Muscle layer of colon (tissue), 2 donors: Measurements from ENCODE around the gene TEX13B.
"Not testable (repeated sequence)": the region's sequence is repeated elsewhere in the genome, so short reads cannot be mapped to it uniquely, and the experiment has no call there.

ENCODE experiments used
- H3K27ac ChIP-seq: one replicate; pipeline ENCODE4 v1.7.0; 2013; ENCODE audit warnings: low read depth, mild to moderate bottlenecking, low read length, moderate library complexity
- H3K27me3 ChIP-seq, 2 donors: one replicate each; pipeline ENCODE4 v1.7.0; 2013; ENCODE audit warnings: low read length in 2 of 2, mild to moderate bottlenecking in 2 of 2; ENCODE audit not compliant: insufficient read depth in 2 of 2, control insufficient read depth in 1 of 2
- H3K36me3 ChIP-seq: one replicate; pipeline ENCODE4 v1.7.0; 2013; ENCODE audit warnings: mild to moderate bottlenecking, low read length; ENCODE audit not compliant: insufficient read depth
- H3K4me1 ChIP-seq: one replicate; pipeline ENCODE4 v1.7.0; 2013; ENCODE audit warnings: mild to moderate bottlenecking, low read length; ENCODE audit not compliant: insufficient read depth
- H3K4me3 ChIP-seq, 2 donors: one replicate each; pipeline ENCODE4 v1.7.0; 2013; ENCODE audit warnings: low read length in 2 of 2, low read depth in 1 of 2, mild to moderate bottlenecking in 1 of 2, moderate library complexity in 1 of 2
- H3K9ac ChIP-seq: one replicate; pipeline ENCODE4 v1.7.0; 2013; ENCODE audit warnings: low read length
- H3K9me3 ChIP-seq: one replicate; pipeline ENCODE4 v1.7.0; 2013; ENCODE audit warnings: mild to moderate bottlenecking, low read length
- donor health status: abdominal sarcoma.
- donor health status: Adenocarcinoma of cecum.

Gene TEX13B

GRCh38 chrX:107996124-107996523 lies 14.0 kb upstream of the TEX13B start:
- no peak overlapping the region for H3K27ac ChIP-seq
- no peaks in the 10 kb centered on the region for H3K4me1 ChIP-seq
- H3K9ac ChIP-seq: no peak overlapping the region
- no peak overlapping the region for H3K4me3 ChIP-seq
- H3K27me3 ChIP-seq: no peaks in the 10 kb centered on the region
- no peaks in the 10 kb centered on the region for H3K36me3 ChIP-seq
- no peaks in the 10 kb centered on the region for H3K9me3 ChIP-seq

- Histone ChIP-seq H3K4me3 (no peak overlapping the region), H3K9me3 (no peaks in the 10 kb centered on the region), H3K4me1 (no peaks in the 10 kb centered on the region), H3K27ac (no peak overlapping the region), H3K36me3 (no peaks in the 10 kb centered on the region), H3K9ac (no peak overlapping the region), H3K27me3 (no peaks in the 10 kb centered on the region)
Observed at GRCh38 chrX:107985033-107985432, 2.9 kb upstream of the TEX13B start.

DNA sequence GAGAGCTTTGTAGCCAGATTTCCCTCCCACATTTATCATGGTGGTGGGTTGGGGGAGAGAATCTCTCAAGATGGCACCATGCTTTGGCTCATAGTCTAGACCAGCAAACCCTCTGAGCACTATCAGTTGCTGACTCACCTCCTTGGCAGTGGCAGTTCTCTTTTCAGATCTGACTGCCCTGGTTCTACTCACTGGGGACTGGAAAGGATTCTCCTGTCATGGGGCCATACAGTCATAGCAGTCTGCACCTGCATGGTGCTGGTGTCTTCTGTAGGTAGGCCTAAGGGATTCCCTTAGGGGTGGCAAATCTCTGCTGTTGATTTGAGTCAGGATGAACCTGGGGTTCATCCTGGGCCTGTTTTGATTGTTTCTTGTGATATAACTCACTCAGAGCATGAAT lies 2.6 kb downstream of the TEX13B start:
- Histone ChIP-seq H3K4me1 (no peaks in the 10 kb centered on the region), H3K9me3 (no peaks in the 10 kb centered on the region), H3K27me3 (no peaks in the 10 kb centered on the region), H3K4me3 (no peak overlapping the region), H3K36me3 (no peaks in the 10 kb centered on the region), H3K27ac (no peak overlapping the region), H3K9ac (no peak overlapping the region)

DNA sequence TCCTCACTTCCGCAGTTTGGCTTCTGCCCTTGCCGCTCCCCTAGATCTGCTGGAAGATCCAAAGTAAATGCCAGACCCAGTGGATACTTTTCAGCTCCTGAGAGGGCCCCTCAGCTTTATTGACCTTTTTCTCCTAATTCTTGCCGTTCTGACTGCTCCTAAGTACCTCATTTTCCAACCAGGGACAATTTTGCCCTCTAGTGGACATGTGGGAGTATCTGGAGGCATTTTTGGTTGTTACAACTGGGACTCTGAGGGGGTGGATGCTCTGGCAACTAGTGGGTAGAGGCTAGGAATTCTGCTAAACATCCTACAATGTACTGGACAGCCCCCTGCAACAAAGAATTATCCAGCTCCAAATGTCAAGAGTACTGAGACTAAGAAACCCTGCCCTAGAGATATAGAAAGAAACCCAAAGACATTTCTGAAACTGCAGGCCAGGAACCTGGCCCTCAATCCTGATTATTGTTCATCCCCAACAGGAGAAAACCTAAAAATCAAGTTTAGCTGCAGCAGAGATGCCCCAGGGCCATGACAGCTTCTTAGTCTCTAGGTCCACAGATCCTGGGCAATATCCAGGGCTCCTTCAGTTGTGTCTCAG lies 3.4 kb downstream of the TEX13B start:
- Histone ChIP-seq H3K9ac (no peak overlapping the region), H3K36me3 (no peaks in the 10 kb centered on the region), H3K27me3 (no peaks in the 10 kb centered on the region), H3K9me3 (no peaks in the 10 kb centered on the region), H3K4me1 (no peaks in the 10 kb centered on the region), H3K4me3 (no peak overlapping the region), H3K27ac (no peak overlapping the region)

DNA sequence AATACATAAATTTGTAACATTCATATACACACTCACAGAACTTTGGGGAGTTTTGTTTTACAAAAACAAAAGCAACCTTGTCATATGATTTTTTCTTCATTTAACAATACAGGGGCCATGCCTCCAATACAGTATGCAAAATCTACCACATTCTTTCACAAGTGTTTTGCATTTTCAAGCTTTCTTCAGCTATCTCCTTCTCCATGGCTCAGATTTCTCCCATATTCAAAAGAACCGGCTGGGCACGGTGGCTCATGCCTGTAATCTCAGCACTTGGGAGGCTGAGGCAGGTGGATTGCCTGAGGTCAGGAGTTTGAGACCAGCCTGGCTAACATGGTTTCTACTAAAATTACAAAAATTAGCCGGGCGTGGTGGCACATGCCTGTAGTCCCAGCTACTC lies 4.1 kb downstream of the TEX13B start:
- no peaks in the 10 kb centered on the region for H3K9me3 ChIP-seq
- H3K4me3 ChIP-seq: no peak overlapping the region
- H3K9ac ChIP-seq: no peak overlapping the region
- no peaks in the 10 kb centered on the region for H3K36me3 ChIP-seq
- H3K27me3 ChIP-seq: no peaks in the 10 kb centered on the region
- no peak overlapping the region for H3K27ac ChIP-seq
- no peaks in the 10 kb centered on the region for H3K4me1 ChIP-seq

DNA sequence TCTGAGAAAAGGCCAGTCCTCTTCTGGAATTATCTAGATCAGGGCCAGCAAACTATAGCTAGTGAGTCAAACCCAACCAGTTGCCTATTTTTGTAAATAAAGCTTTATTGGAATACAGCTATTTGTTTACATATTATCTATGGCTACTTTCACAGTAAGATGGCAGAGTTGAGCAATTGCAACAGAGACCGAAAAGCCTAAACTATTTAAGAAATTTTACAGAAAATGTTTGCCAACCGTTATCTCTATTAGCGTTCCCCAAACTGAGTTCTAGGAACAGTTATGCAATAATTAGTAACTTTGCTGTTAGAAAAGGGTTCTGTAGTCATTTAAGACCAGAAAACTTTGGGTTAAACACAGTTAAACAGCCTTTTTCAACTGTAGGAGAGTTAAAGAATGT lies 10.5 kb downstream of the TEX13B start:
- no peak overlapping the region for H3K27ac ChIP-seq
- no peaks in the 10 kb centered on the region for H3K36me3 ChIP-seq
- H3K27me3 ChIP-seq: peaks cover 0 to 4% of the 10 kb centered on the region in 2 donors
- no peaks in the 10 kb centered on the region for H3K9me3 ChIP-seq
- no peak overlapping the region for H3K4me3 ChIP-seq
- H3K9ac ChIP-seq: no peak overlapping the region
- H3K4me1 ChIP-seq: no peaks in the 10 kb centered on the region

GRCh38 chrX:107970073-107970472 lies 12.1 kb downstream of the TEX13B start:
- Histone ChIP-seq H3K4me3 (no peak overlapping the region), H3K4me1 (no peaks in the 10 kb centered on the region), H3K36me3 (no peaks in the 10 kb centered on the region), H3K9me3 (no peaks in the 10 kb centered on the region), H3K27ac (no peak overlapping the region), H3K9ac (no peak overlapping the region), H3K27me3 (peaks cover 0 to 4% of the 10 kb centered on the region in 2 donors)

GRCh38 chrX:107968623-107969022 lies 13.5 kb downstream of the TEX13B start:
- Histone ChIP-seq H3K4me3 (no peak overlapping the region), H3K27ac (no peak overlapping the region), H3K27me3 (peaks cover 0 to 4% of the 10 kb centered on the region in 2 donors), H3K36me3 (no peaks in the 10 kb centered on the region), H3K9ac (no peak overlapping the region), H3K4me1 (no peaks in the 10 kb centered on the region), H3K9me3 (no peaks in the 10 kb centered on the region)

- not testable (repeated sequence) for H3K4me3 ChIP-seq, H3K27ac ChIP-seq, H3K27me3 ChIP-seq, H3K4me1 ChIP-seq, H3K9ac ChIP-seq, H3K9me3 ChIP-seq, H3K36me3 ChIP-seq
Observed at GRCh38 chrX:107955337-107955736, 26.8 kb downstream of the TEX13B start.

DNA sequence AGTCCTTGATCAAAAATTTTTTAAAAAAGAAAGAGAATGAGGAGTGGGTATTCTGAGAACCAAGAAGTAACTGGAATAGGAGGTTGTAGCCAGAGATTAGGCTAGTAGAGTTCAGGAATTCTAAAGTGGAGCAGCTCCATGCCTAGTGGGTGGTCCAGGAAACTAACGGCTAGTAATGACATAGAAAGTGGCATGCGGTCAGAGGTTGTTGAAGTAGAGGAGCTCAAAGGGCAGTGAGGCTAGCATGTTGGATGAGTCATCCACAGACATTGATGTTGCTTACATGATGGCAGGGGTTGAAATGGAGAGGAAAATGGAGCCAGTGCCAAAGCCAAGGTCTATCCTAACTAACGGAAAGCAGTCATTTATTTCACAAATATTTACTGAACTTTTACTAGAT lies 42.1 kb downstream of the TEX13B start:
- no peak overlapping the region for H3K9ac ChIP-seq
- peaks cover 0 to 13% of the 10 kb centered on the region in 2 donors for H3K27me3 ChIP-seq
- no peak overlapping the region for H3K27ac ChIP-seq
- no peaks in the 10 kb centered on the region for H3K9me3 ChIP-seq
- H3K4me1 ChIP-seq: no peaks in the 10 kb centered on the region
- no peaks in the 10 kb centered on the region for H3K36me3 ChIP-seq
- H3K4me3 ChIP-seq: no peak overlapping the region

DNA sequence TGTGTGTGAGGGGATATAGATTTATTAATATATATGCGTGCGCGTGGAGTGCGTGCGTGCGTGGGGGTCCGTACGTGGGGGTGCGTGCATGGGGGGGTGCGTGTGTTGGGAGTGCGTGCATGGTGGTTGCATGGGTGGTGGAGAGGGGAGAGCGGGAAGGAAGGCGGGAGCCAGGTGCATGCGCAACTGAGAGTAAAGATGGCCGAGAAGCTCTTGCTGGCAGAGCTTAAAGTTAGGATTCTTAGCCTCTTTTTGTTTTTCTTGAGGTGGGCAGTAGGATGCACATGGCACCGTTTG lies 45.8 kb downstream of the TEX13B start:
- Histone ChIP-seq H3K27ac (no peak overlapping the region), H3K27me3 (peaks cover 0 to 13% of the 10 kb centered on the region in 2 donors), H3K4me1 (no peaks in the 10 kb centered on the region), H3K9ac (no peak overlapping the region), H3K36me3 (no peaks in the 10 kb centered on the region), H3K4me3 (no peak overlapping the region), H3K9me3 (no peaks in the 10 kb centered on the region)

- Histone ChIP-seq H3K9ac (no peak overlapping the region), H3K4me1 (no peaks in the 10 kb centered on the region), H3K9me3 (no peaks in the 10 kb centered on the region), H3K27ac (no peak overlapping the region), H3K27me3 (peaks cover 0 to 13% of the 10 kb centered on the region in 2 donors), H3K4me3 (no peak overlapping the region), H3K36me3 (no peaks in the 10 kb centered on the region)
Observed at GRCh38 chrX:107935664-107936433, 46.3 kb downstream of the TEX13B start.
